Activated CD4-positive, alpha-beta memory T cell treated with anti-CD3 and anti-CD28 coated beads, Interleukin-2, amount 10 ng/mL, durations not matched to agents 7 days and 5 days (primary cell): Measurements from ENCODE around the gene SPON2. TPM values are rescaled to one million over a fixed set of nuclear protein-coding genes. Genes with fewer than 3 reads are reported as not detected.
A peak's percentile ranks its signal among the peaks of the same experiment; 100 is the strongest.

ENCODE experiments used
- CTCF ChIA-PET: fragments of 350-600 bp; sonication (Branson Sonifier 250); formaldehyde crosslinking; loops from one replicate; lab custom pipeline; 2021; ENCODE audit warnings: antibody characterized with exemption, inconsistent platforms; lab: Charles Lee
- POLR2A ChIA-PET: fragments of 350-600 bp; sonication (Branson Sonifier 250); formaldehyde crosslinking; loops from one replicate; lab custom pipeline; 2021; ENCODE audit warnings: antibody characterized with exemption; lab: Charles Lee
- DNase-seq: peaks from one replicate; pipeline ENCODE4 v3.0.0-alpha.2; 2020
- H3K27ac Mint-ChIP-seq: one replicate; pipeline ENCODE4 v1.8.0; 2021; ENCODE audit warnings: mild to moderate bottlenecking, mixed read lengths
- H3K27me3 Mint-ChIP-seq: one replicate; pipeline ENCODE4 v1.8.0; 2021; ENCODE audit warnings: mixed read lengths
- H3K36me3 Mint-ChIP-seq: one replicate; pipeline ENCODE4 v1.8.0; 2021; ENCODE audit warnings: low read depth, mixed read lengths
- H3K4me1 Mint-ChIP-seq: one replicate; pipeline ENCODE4 v1.8.0; 2021; ENCODE audit warnings: mixed read lengths
- H3K4me3 Mint-ChIP-seq: one replicate; pipeline ENCODE4 v1.8.0; 2021; ENCODE audit warnings: mild to moderate bottlenecking, mixed read lengths
- H3K9me3 Mint-ChIP-seq: one replicate; pipeline ENCODE4 v1.8.0; 2021; ENCODE audit warnings: mixed read lengths
- total RNA-seq, 2 experiments: library from RNA; stranded (reverse); gene quantifications; one replicate each; pipeline ENCODE4 v1.2.3, GENCODE V29; 2021

SPON2 gene
- total RNA-seq, 2 experiments from 2014 or later, result 22.8 to 24.6 TPM

DNA sequence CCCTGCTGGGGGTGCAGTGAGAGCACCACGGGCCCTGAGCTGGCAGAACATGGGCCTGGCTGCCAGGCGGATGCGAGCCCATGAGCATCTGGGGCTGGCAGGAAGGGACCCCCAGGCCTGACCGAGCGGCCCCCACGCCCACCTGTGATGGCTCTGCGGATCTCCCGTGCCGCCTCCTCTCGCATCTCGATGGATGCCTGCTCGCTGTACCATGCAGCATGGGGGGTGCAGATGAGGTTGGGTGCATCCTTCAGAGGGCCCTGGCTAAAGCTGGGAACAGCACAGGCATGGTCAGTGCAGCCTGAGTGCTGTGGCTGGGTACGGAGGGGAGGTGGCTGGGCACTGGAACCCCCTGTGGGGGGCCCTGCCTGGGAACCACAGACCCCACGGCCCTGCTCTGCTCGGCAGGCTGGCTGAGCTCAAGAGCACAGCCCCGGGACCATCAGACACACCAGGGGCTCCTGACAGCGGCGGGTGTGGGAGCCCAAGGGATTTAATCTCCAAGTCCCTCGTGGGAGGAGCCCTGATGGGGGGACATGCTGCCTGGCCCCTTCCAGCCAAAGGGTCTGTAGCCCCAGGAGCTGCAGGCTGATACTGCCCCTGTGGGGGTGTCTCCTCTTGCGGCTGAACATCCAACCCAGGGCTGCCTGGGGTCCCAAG lies 41.1 kb upstream of the SPON2 start:
- Mint-ChIP-seq H3K9me3 (no peaks in the 10 kb centered on the region), H3K4me3 (no peak overlapping the region), H3K27me3 (no peaks in the 10 kb centered on the region), H3K4me1 (peaks cover 30% of the 10 kb centered on the region), H3K36me3 (peaks cover 41% of the 10 kb centered on the region), H3K27ac (no peak overlapping the region)
- no peak for DNase-seq
- CTCF ChIA-PET, result no interaction called here
- POLR2A ChIA-PET, result interaction anchor here (1.9 kb wide), 1 partner anchor 10 kb away, joined by 7 read pairs; no protein-coding TSS in a partner anchor

GRCh38 chr4:1212546-1213335 lies 40.4 kb upstream of the SPON2 start:
- H3K27ac Mint-ChIP-seq, result no peak overlapping the region
- POLR2A ChIA-PET, result interaction anchor here (1.2 to 1.9 kb wide), 2 partner anchors 10 to 21 kb away, joined by 3 to 7 read pairs; no protein-coding TSS in a partner anchor
- DNase-seq, result no peak
- H3K4me3 Mint-ChIP-seq, result no peak overlapping the region
- no peaks in the 10 kb centered on the region for H3K9me3 Mint-ChIP-seq
- no peaks in the 10 kb centered on the region for H3K27me3 Mint-ChIP-seq
- H3K4me1 Mint-ChIP-seq, result peaks cover 27% of the 10 kb centered on the region
- peaks cover 36% of the 10 kb centered on the region for H3K36me3 Mint-ChIP-seq
- CTCF ChIA-PET, result no interaction called here

DNA sequence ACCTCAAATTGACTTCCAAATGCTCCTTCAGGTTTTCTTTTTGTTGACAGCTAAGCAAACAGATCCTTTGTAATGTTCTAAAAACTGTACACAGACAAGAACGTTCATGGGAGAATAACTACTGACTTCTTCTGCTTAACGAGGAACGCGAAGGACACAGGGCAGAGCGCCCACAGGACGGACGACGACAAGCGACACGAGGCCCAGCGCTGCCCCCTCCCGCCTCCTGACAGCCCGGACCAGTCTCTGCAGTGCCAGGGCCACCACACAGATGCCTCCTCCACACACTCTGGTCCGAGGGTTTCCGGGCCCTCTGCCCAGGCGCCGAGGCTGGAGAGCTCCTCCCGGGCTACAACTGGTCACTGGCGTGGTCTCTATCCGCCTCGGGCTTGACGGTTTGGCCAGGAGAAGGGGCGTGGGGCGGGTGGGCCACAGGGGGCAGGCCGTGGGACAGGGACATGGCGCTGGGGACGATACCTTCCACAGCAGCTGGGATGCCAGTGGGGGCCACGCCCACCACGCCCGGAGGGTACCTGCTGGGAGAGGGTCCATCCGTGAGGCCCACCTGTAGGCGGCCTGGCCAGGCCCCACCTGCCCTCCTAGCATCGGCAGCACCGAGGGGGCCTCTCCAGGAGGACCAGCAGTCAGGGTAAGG lies 39.6 kb upstream of the SPON2 start:
- no peak for DNase-seq
- CTCF ChIA-PET, result no interaction called here
- Mint-ChIP-seq H3K27me3 (no peaks in the 10 kb centered on the region), H3K4me3 (no peak overlapping the region), H3K27ac (no peak overlapping the region), H3K4me1 (peaks cover 20% of the 10 kb centered on the region), H3K9me3 (no peaks in the 10 kb centered on the region), H3K36me3 (peaks cover 28% of the 10 kb centered on the region)
- POLR2A ChIA-PET, result interaction anchor here (1.2 to 1.9 kb wide), 2 partner anchors 9 to 20 kb away, joined by 3 to 7 read pairs; no protein-coding TSS in a partner anchor

- H3K27me3 Mint-ChIP-seq, result no peaks in the 10 kb centered on the region
- no peak overlapping the region for H3K4me3 Mint-ChIP-seq
- H3K9me3 Mint-ChIP-seq, result no peaks in the 10 kb centered on the region
- H3K27ac Mint-ChIP-seq, result no peak overlapping the region
- ChIA-PET POLR2A (interaction anchor here (1.2 kb wide), 1 partner anchor 20 kb away, joined by 3 read pairs; no protein-coding TSS in a partner anchor), CTCF (no interaction called here)
- H3K36me3 Mint-ChIP-seq, result peaks cover 22% of the 10 kb centered on the region
- H3K4me1 Mint-ChIP-seq, result peaks cover 14% of the 10 kb centered on the region
- DNase-seq, result no peak
Measured at GRCh38 chr4:1211371-1211770, 39.0 kb upstream of the SPON2 start.

GRCh38 chr4:1210971-1211370 lies 38.6 kb upstream of the SPON2 start:
- Mint-ChIP-seq H3K27me3 (no peaks in the 10 kb centered on the region), H3K36me3 (peaks cover 22% of the 10 kb centered on the region), H3K9me3 (no peaks in the 10 kb centered on the region), H3K27ac (no peak overlapping the region), H3K4me3 (no peak overlapping the region), H3K4me1 (peaks cover 10% of the 10 kb centered on the region)
- no peak for DNase-seq
- POLR2A ChIA-PET, result no interaction called here
- CTCF ChIA-PET, result no interaction called here

DNA sequence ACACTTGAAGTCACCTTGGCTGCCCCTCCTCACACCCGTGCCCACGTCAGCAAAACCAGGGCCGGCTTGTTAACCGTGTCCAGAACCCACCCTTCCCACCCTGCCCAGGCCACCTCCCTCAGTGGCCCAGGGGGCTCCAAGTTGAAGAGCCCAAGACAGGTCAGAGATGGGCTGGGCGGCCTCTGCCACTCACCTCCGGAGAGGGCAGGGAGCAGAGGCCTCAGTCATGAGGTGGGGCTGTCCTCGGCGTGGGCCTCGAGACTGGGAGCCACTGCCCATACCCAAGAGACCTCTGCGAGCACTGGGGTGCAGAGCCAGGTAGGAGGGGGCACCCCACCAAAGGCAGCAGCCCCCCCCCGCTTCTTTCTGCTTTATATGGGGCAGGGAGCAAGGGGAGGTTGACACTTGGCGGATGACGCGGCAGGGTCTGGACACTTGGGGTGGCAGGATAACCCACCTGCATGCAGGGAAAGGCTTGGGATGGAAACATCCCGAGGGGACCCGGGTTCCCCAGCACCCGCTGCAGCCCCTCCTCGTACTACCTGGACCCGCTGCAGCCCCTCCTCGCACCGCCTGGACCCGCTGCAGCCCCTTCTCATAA lies 38.0 kb upstream of the SPON2 start:
- Mint-ChIP-seq H3K27ac (no peak overlapping the region), H3K27me3 (no peaks in the 10 kb centered on the region), H3K9me3 (no peaks in the 10 kb centered on the region), H3K4me1 (peaks cover 5% of the 10 kb centered on the region), H3K36me3 (peaks cover 19% of the 10 kb centered on the region), H3K4me3 (no peak overlapping the region)
- ChIA-PET POLR2A (no interaction called here), CTCF (no interaction called here)
- no peak for DNase-seq

- no peak overlapping the region for H3K4me3 Mint-ChIP-seq
- CTCF ChIA-PET, result no interaction called here
- H3K36me3 Mint-ChIP-seq, result peaks cover 14% of the 10 kb centered on the region
- H3K27ac Mint-ChIP-seq, result no peak overlapping the region
- no peak for DNase-seq
- POLR2A ChIA-PET, result no interaction called here
- no peaks in the 10 kb centered on the region for H3K9me3 Mint-ChIP-seq
- peaks cover 4% of the 10 kb centered on the region for H3K4me1 Mint-ChIP-seq
- no peaks in the 10 kb centered on the region for H3K27me3 Mint-ChIP-seq
Measured at GRCh38 chr4:1209821-1210220, 37.4 kb upstream of the SPON2 start.

DNA sequence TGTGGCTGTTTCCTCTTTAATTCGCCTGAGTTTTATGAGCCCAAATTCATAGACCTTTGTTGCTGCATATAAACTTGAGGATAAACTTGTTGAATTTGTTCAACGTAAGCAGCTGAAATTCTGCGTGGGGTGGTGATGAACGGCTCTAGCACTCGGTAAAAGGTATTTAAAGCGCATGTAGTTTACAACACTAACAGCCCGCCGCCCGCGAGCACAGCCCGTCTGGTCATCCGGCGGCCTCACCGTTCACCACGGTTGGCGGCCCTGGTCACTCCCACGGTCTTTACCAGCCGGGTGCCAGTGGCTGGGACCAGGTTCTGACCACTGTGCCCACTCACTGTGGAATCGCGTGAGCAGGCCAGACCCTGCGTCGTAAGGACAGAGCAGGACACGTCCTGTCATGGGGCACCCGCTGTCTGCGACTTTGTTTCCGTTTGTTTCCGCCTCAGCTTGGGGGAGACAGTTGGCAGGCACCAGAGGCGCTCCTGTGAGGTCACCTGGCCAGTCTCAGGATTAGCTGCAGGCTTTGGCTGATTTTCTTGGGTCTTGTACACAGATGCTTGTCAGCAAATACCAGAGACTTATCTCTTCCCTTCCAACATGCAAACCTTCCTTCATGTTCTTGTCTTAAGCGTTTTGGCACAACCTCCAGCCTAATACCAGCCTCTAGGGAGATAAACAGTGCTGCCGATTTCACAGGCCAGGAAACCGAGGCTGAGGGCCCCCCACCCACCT lies 36.8 kb upstream of the SPON2 start:
- no peak for DNase-seq
- peaks cover 14% of the 10 kb centered on the region for H3K36me3 Mint-ChIP-seq
- peaks cover 11% of the 10 kb centered on the region for H3K4me1 Mint-ChIP-seq
- ChIA-PET POLR2A (no interaction called here), CTCF (no interaction called here)
- no peaks in the 10 kb centered on the region for H3K9me3 Mint-ChIP-seq
- no peak overlapping the region for H3K4me3 Mint-ChIP-seq
- H3K27me3 Mint-ChIP-seq, result no peaks in the 10 kb centered on the region
- no peak overlapping the region for H3K27ac Mint-ChIP-seq

GRCh38 chr4:1208266-1208961 lies 36.0 kb upstream of the SPON2 start:
- POLR2A ChIA-PET, result interaction anchor here (0.8 kb wide), 1 partner anchor 8 kb away, joined by 3 read pairs; no protein-coding TSS in a partner anchor
- DNase-seq, result no peak
- peaks cover 14% of the 10 kb centered on the region for H3K36me3 Mint-ChIP-seq
- no peak overlapping the region for H3K4me3 Mint-ChIP-seq
- CTCF ChIA-PET, result interaction anchor here (1.0 kb wide), 1 partner anchor 41 kb away, joined by 4 read pairs; no protein-coding TSS in a partner anchor
- no peaks in the 10 kb centered on the region for H3K9me3 Mint-ChIP-seq
- peak overlapping the region; percentile 34 for H3K27ac Mint-ChIP-seq
- H3K27me3 Mint-ChIP-seq, result no peaks in the 10 kb centered on the region
- H3K4me1 Mint-ChIP-seq, result peaks cover 18% of the 10 kb centered on the region

DNA sequence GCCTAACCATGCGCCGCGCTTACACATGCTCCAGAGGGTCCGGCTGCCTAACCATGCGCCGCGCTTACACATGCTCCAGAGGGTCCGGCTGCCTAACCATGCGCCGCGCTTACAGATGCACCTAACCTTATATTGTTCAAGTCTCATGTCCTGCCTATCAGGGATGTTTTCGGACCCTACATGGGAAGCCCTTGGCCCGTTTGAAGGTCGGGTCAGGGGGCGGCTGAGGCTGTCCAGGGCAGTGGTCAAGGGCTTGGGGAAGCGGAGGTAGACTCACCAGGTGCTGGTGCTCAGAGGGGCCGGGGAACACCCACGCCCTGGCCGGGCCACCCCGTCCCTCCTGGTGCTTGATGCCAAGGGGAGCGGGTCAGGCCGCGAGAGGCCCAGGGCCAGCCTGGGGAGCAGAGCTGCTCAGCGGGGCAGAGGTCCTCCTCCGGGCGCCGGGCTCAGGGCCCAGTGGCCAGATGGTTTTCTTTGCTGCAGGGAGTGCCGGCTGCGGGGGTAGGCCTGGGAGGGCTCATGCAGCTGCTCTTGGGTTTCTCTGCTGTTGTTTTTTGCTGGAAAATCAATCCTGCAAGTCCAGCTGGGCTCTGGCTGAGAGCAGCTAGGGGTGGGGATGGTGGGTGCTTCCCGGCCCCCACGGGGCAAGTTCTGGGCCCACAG lies 35.4 kb upstream of the SPON2 start:
- Mint-ChIP-seq H3K27ac (no peak overlapping the region), H3K36me3 (peaks cover 14% of the 10 kb centered on the region), H3K4me1 (peaks cover 25% of the 10 kb centered on the region), H3K9me3 (no peaks in the 10 kb centered on the region), H3K4me3 (no peak overlapping the region), H3K27me3 (no peaks in the 10 kb centered on the region)
- ChIA-PET POLR2A (interaction anchor here (0.8 kb wide), 1 partner anchor 9 kb away, joined by 3 read pairs; no protein-coding TSS in a partner anchor), CTCF (interaction anchor here (1.0 kb wide), 1 partner anchor 40 kb away, joined by 4 read pairs; no protein-coding TSS in a partner anchor)
- no peak for DNase-seq

GRCh38 chr4:1207157-1207470 lies 34.7 kb upstream of the SPON2 start:
- H3K36me3 Mint-ChIP-seq, result peaks cover 14% of the 10 kb centered on the region
- ChIA-PET POLR2A (no interaction called here), CTCF (no interaction called here)
- no peaks in the 10 kb centered on the region for H3K9me3 Mint-ChIP-seq
- peaks cover 31% of the 10 kb centered on the region for H3K4me1 Mint-ChIP-seq
- no peak overlapping the region for H3K4me3 Mint-ChIP-seq
- no peak for DNase-seq
- H3K27ac Mint-ChIP-seq, result no peak overlapping the region
- no peaks in the 10 kb centered on the region for H3K27me3 Mint-ChIP-seq
